H7 (cell line): ENCODE results near the gene PAIP1. TPM values are rescaled to one million over a fixed set of nuclear protein-coding genes. Genes with fewer than 3 reads are reported as not detected.
"Not testable (repeated sequence)": the region's sequence is repeated elsewhere in the genome, so short reads cannot be mapped to it uniquely, and the experiment has no call there.

Experiments used
- DNase-seq: peaks from one replicate; pipeline ENCODE4 v3.0.0; 2012
- H3K27me3 ChIP-seq: 2 replicates; pipeline ENCODE4 v1.6.0; 2011; ENCODE audit warnings: mild to moderate bottlenecking, low read length; ENCODE audit not compliant: control insufficient read depth, insufficient read depth
- H3K36me3 ChIP-seq: replicated peaks from 2 replicates; pipeline ENCODE4 v1.5.1; 2011; ENCODE audit warnings: low read length; ENCODE audit not compliant: control insufficient read depth, insufficient read depth
- H3K4me3 ChIP-seq: 2 replicates; pipeline ENCODE4 v1.5.1; 2011; ENCODE audit warnings: low read depth, mild to moderate bottlenecking, control low read depth, low read length, moderate library complexity; ENCODE audit not compliant: insufficient read depth
- total RNA-seq: library from RNA; depleted of rRNA; stranded (reverse); fragments of >200 nt; shearing (Covaris generic); gene quantifications from 2 replicates; pipeline ENCODE4 v1.2.3, GENCODE V29; 2014; rRNA removed

The PAIP1 gene
- 117 TPM in 2 replicates for total RNA-seq

- peak; percentile 90 for DNase-seq
- Histone ChIP-seq H3K36me3 (peaks cover 4% of the 10 kb centered on the region), H3K4me3 (peak within 1 kb of the TSS; percentile 81), H3K27me3 (no peaks in the 10 kb centered on the region)
Observed at GRCh38 chr5:43556857-43557542, at the start of gene PAIP1. Gene PAIP1 (minus strand): TSS chr5:43557077. CDS start chr5:43556846, 231 bp downstream.

DNA sequence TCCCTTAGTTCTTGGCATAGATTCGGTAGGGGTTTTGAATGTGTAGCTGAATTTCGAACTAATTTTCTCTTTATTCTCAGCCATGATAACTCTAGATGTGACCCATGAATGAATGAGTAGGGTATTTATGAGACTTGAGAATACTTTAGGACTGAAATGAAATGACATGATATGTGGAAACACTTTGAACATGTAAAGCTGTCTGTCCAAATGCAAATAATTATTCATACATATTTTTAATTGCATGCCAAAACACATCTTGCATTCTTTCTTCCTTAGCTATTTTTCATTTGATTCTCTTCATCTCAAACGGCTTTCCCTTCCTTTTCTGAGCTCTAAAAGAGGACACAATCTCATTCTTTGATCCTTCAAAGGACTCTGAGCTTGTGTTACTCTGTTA lies 49.5 kb upstream of the PAIP1 start:
- Histone ChIP-seq H3K4me3 (no peak overlapping the region), H3K36me3 (0 out of 2 replicates have a peak, but pooled peaks cover 2% of the 10 kb centered on the region), H3K27me3 (peaks cover 2% of the 10 kb centered on the region; the same call in 1 of the 2 replicates)
- DNase-seq: no peak

- no peak for DNase-seq
- H3K27me3 ChIP-seq: peaks cover 2% of the 10 kb centered on the region; the same call in 1 of the 2 replicates
- no peak overlapping the region for H3K4me3 ChIP-seq
- no peaks in the 10 kb centered on the region for H3K36me3 ChIP-seq
Observed at GRCh38 chr5:43604699-43605098, 47.8 kb upstream of the PAIP1 start.

DNA sequence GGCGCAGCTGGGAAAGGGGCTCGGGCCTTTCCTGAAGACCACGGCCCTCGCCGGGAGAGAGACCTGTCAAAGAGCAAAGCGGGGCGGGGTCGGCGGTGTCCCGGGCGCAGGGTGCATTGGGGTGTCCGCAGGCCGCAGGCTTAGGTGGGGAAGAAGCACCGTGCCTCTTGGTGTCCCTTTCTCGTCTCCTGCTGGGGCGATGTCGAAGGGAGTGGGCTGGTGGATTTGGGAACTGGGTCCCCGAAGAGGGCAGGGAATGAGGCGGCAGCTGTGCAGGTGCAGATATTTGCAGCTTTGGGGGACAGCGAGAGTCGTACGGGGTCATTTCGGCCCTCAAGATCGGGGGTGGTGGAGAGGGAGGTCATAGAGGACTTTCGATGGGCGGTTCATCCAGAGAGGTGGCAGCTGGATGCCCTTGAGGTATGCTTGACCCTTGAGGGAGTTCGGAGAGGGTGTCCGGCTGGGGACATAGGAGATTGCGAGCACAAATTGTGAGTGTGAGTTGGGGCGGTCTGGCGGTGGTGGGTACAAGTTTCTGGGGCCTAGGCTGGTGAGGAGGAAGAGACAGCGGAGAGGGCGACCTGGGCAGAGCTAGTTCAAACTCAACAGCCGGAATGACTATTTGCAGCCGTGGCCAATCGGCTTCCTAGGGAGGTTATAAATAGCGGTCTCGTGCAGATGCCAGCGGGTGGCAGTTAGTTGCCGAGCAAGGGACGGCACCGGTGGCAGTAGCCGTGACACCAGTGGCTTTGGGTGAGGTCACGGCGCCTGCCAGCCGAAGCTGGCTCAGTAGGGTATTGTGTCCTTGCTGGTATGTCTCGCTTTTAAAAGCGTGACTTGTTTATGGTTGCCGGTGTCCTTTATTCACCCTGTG lies 46.7 kb upstream of the PAIP1 start:
- Histone ChIP-seq H3K27me3 (peaks cover 2% of the 10 kb centered on the region; the same call in 1 of the 2 replicates), H3K36me3 (no peaks in the 10 kb centered on the region), H3K4me3 (peak overlapping the region; percentile 72)
- peak; percentile 60 for DNase-seq

- Histone ChIP-seq H3K4me3 (peak within 1 kb of the TSS; percentile 72), H3K36me3 (no peaks in the 10 kb centered on the region), H3K27me3 (peaks cover 2% of the 10 kb centered on the region; the same call in 1 of the 2 replicates)
- peak; percentile 87 for DNase-seq
Observed at GRCh38 chr5:43602461-43603343, 45.8 kb upstream of the PAIP1 start, which contains the start of gene NNT. Gene NNT (plus strand): TSS chr5:43603180. CDS start chr5:43609196, 6,016 bp downstream.

DNA sequence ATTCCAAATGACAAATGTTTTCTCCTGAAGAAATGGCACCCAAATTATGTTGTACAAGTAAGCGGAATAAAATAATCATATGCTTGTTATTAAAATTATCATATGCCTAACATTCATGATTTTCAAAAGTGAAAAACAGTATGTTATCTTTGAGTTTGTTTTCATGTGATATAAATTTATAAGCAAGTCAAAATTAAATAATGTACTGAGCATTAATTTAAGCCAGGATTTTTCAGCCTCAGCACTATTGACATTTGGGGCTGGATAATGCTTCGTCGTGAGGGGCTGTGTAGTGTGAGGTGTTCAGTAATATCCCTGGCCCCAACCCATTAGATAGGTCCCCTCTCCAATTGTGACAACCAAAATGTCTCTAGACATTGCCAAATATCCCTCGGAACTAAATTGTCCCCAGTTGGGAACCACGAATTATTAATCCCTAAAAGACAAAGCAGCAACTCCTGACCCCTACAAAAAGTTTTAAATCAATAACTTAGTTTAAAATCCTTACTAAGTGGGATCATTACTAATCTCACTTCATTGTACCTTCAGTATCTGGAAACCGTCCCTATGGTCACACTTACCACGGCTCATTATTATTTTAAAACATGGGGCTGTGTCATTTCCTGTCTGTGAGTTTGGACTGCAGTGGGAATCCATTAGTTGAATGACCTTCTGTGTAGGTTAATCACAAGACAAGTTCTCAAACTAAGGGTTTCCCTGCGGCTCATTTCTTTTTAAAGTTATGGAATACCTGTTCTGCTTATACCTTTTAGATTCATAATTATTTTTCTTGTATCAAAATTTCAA lies 44.8 kb upstream of the PAIP1 start:
- Histone ChIP-seq H3K4me3 (no peak overlapping the region), H3K36me3 (no peaks in the 10 kb centered on the region), H3K27me3 (peaks cover 2% of the 10 kb centered on the region; the same call in 1 of the 2 replicates)
- DNase-seq: no peak

GRCh38 chr5:43598927-43599326 lies 42.0 kb upstream of the PAIP1 start:
- H3K36me3 ChIP-seq, DNase-seq, H3K27me3 ChIP-seq, H3K4me3 ChIP-seq: not testable (repeated sequence)

- no peak for DNase-seq
- Histone ChIP-seq H3K36me3 (no peaks in the 10 kb centered on the region), H3K27me3 (no peaks in the 10 kb centered on the region), H3K4me3 (no peak overlapping the region)
Observed at GRCh38 chr5:43592363-43592762, 35.5 kb upstream of the PAIP1 start.

- Histone ChIP-seq H3K36me3 (no peaks in the 10 kb centered on the region), H3K4me3 (no peak overlapping the region), H3K27me3 (no peaks in the 10 kb centered on the region)
- DNase-seq: no peak
Observed at GRCh38 chr5:43590700-43591099, 33.8 kb upstream of the PAIP1 start.

DNA sequence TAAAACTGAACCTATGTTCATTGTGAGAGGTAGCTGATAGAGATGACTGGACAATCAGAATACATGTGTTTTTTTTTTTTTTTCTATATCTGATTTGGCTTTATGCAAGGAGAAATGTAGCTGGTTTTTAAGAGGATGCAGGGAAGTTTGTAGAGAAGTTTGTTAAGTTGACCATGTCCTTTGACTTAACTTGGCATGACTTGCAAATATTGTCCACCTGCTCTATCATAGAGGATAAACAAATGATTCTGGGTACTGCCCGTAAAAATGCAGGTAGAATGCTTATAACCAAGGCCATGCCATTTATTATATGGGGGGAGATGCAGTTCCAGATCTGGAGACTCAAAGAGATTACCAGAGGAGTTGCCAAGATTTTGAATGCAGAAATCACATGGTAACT lies 32.4 kb upstream of the PAIP1 start:
- H3K27me3 ChIP-seq: no peaks in the 10 kb centered on the region
- no peak overlapping the region for H3K4me3 ChIP-seq
- no peaks in the 10 kb centered on the region for H3K36me3 ChIP-seq
- no peak for DNase-seq

- Histone ChIP-seq H3K27me3 (no peaks in the 10 kb centered on the region), H3K36me3 (no peaks in the 10 kb centered on the region), H3K4me3 (no peak overlapping the region)
- DNase-seq: no peak
Observed at GRCh38 chr5:43588842-43589241, 32.0 kb upstream of the PAIP1 start.

GRCh38 chr5:43584166-43584699 lies 27.4 kb upstream of the PAIP1 start:
- DNase-seq: no peak
- H3K36me3 ChIP-seq: no peaks in the 10 kb centered on the region
- no peaks in the 10 kb centered on the region for H3K27me3 ChIP-seq
- H3K4me3 ChIP-seq: no peak overlapping the region

DNA sequence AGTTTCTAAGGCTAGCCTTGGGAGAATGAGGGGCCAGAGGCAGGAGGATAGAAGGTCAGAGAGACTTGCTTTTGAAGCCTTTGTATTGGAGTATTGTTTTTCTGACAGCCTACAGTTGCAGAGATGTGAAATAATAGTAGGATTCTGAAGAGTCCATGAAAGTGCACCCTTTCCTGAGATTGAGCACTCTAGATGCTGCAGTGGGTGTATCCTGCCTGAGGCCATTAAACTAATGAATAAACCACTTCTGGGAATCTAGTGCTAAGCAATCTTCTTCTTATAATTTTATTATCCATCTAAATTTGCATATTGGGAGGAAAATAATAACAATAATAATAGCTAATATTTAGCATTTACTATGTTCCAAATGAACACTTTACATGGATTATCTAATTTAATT lies 26.8 kb upstream of the PAIP1 start:
- no peak for DNase-seq
- Histone ChIP-seq H3K36me3 (no peaks in the 10 kb centered on the region), H3K4me3 (no peak overlapping the region), H3K27me3 (no peaks in the 10 kb centered on the region)
